ENCODE measurements around the gene FLCN. TPM values are rescaled to one million over a fixed set of nuclear protein-coding genes. Genes with fewer than 3 reads are reported as not detected.

FLCN gene
- total and polyA plus RNA-seq, 2 experiments from 2014 or later = 12.1 to 36.6 TPM

- TF ChIP-seq ZNF462 (CRISPR knock-in tag; IDR thresholded peaks at IDR 0.05) (no peak), ETS1 (IDR thresholded peaks at IDR 0.05) (no peak)
These were observed 55.0 kb downstream of the FLCN start (continued) for GRCh38 chr17:17181666-17182597.

- H3K27ac ChIP-seq (ENCODE audit: low read depth) = no peak overlapping the region
- DNase-seq (ENCODE audit: low spot score) (no peak), ATAC-seq (no peak)
- Mint-ChIP-seq H3K4me1 (peaks cover 15% of the 10 kb centered on the region), H3K9me3 (no peaks in the 10 kb centered on the region), H3K27ac (no peak overlapping the region), H3K36me3 (ENCODE audit: low read depth) (peaks cover 40% of the 10 kb centered on the region), H3K4me3 (no peak overlapping the region), H3K27me3 (ENCODE audit: insufficient read depth, low read depth, poor library complexity) (no peaks in the 10 kb centered on the region)
- H3K4me3 ChIP-seq = no peak overlapping the region
- no peaks in the 10 kb centered on the region for H3K27me3 ChIP-seq (ENCODE audit: insufficient read depth)
- H3K4me2 ChIP-seq = no peak overlapping the region
- no peaks in the 10 kb centered on the region for H3K9me2 ChIP-seq (ENCODE audit: insufficient read depth)
- no peaks in the 10 kb centered on the region for H3K79me2 ChIP-seq (replicated peaks; ENCODE audit: insufficient read depth)
- no peaks in the 10 kb centered on the region for H3K4me1 ChIP-seq (ENCODE audit: insufficient read depth)
- H4K20me1 ChIP-seq (replicated peaks; ENCODE audit: insufficient read depth) = no peaks in the 10 kb centered on the region; the same call in 1 of the 2 replicates
- H3F3A ChIP-seq (replicated peaks; ENCODE audit: low read depth) = no peaks in the 10 kb centered on the region
- H3K36me3 ChIP-seq (ENCODE audit: insufficient read depth) = no peaks in the 10 kb centered on the region; the same call in 1 of the 2 replicates
- H2AFZ ChIP-seq = no peak overlapping the region
- no peak for TF ChIP-seq ZNF114 (CRISPR knock-in tag; IDR thresholded peaks at IDR 0.05)
- TF ChIP-seq ETS1 (IDR thresholded peaks at IDR 0.05) = no peak
- no peak for TF ChIP-seq EZH2phosphoT487 (IDR thresholded peaks at IDR 0.05; ENCODE audit: unreplicated experiment)
- no peak for TF ChIP-seq POLR2AphosphoS5 (IDR thresholded peaks at IDR 0.05; ENCODE audit: low read depth)
These were observed 56.0 kb downstream of the FLCN start for GRCh38 chr17:17180741-17181525.

Data from GM23338 (cell line).